CD14-positive monocyte (primary cell): ENCODE results near the gene TIGD2. TPM values are rescaled to one million over a fixed set of nuclear protein-coding genes. Genes with fewer than 3 reads are reported as not detected.

ENCODE experiments used
- DNase-seq, 3 donors: peaks; one replicate each; pipeline ENCODE4 v3.0.0-alpha.2; 2011 to 2022
- H2AFZ ChIP-seq: 2 replicates; pipeline ENCODE4 v1.6.0; 2012; ENCODE audit warnings: mild to moderate bottlenecking, low read depth, low read length, inconsistent platforms; ENCODE audit not compliant: insufficient read depth, poor library complexity, severe bottlenecking
- H3K27ac ChIP-seq, 2 donors: 1 replicate in 1 of 2; 2 replicates in 1 of 2; pipeline ENCODE4 v1.5.1; 2012 to 2013; ENCODE audit warnings: low read length in 2 of 2, control low read depth in 1 of 2, inconsistent platforms in 1 of 2, low read depth in 1 of 2, mild to moderate bottlenecking in 1 of 2
- H3K27me3 ChIP-seq, 2 donors: one replicate each; pipeline versions ENCODE4 v1.6.0 to v1.6.1; 2011 to 2013; ENCODE audit warnings: low read length in 2 of 2; ENCODE audit not compliant: control insufficient read depth in 2 of 2, insufficient read depth in 2 of 2
- H3K36me3 ChIP-seq, 2 donors: replicated peaks in 1 of 2; 1 replicate in 1 of 2; 2 replicates in 1 of 2; pipeline versions ENCODE4 v1.5.1 to v1.6.1; 2012 to 2013; ENCODE audit warnings: low read length in 2 of 2, control low read depth in 1 of 2, inconsistent platforms in 1 of 2, mild to moderate bottlenecking in 1 of 2; ENCODE audit not compliant: insufficient read depth in 2 of 2, control insufficient read depth in 1 of 2
- H3K4me1 ChIP-seq, 2 donors: 1 replicate in 1 of 2; 2 replicates in 1 of 2; pipeline versions ENCODE4 v1.5.1 to v1.6.1; 2012 to 2013; ENCODE audit warnings: low read length in 2 of 2, control low read depth in 1 of 2, inconsistent platforms in 1 of 2, mild to moderate bottlenecking in 1 of 2, moderate library complexity in 1 of 2; ENCODE audit not compliant: insufficient read depth in 2 of 2, control insufficient read depth in 1 of 2
- H3K4me2 ChIP-seq: replicated peaks from 2 replicates; pipeline ENCODE3; 2012; ENCODE audit warnings: low read length, moderate library complexity, mild to moderate bottlenecking; ENCODE audit not compliant: poor library complexity, severe bottlenecking; ENCODE audit errors: extremely low read depth
- H3K4me3 ChIP-seq, 3 experiments: fragments of 200-600 bp in 1 of 3; sonication (generic) in 1 of 3; replicated peaks in 1 of 3; 1 replicate in 2 of 3; 2 replicates in 1 of 3; pipeline ENCODE4 v1.5.1; 2011 to 2013; ENCODE audit warnings: low read length in 3 of 3, mild to moderate bottlenecking in 3 of 3, control low read depth in 2 of 3, low read depth in 2 of 3, inconsistent platforms in 1 of 3, moderate library complexity in 1 of 3
- H3K79me2 ChIP-seq: 2 replicates; pipeline ENCODE4 v1.6.0; 2012; ENCODE audit warnings: mild to moderate bottlenecking, control low read depth, inconsistent platforms, low read length, moderate library complexity; ENCODE audit not compliant: insufficient read depth
- H3K9ac ChIP-seq: 2 replicates; pipeline ENCODE4 v1.6.0; 2017; ENCODE audit warnings: low read length, mild to moderate bottlenecking; ENCODE audit not compliant: insufficient read depth, poor library complexity, severe bottlenecking
- H3K9me3 ChIP-seq, 2 donors: replicated peaks in 1 of 2; 1 replicate in 1 of 2; 2 replicates in 1 of 2; pipeline versions ENCODE4 v1.5.1 to v1.6.1; 2012 to 2013; ENCODE audit warnings: low read length in 2 of 2, control low read depth in 1 of 2; ENCODE audit not compliant: control insufficient read depth in 1 of 2, insufficient read depth in 1 of 2
- H4K20me1 ChIP-seq: 2 replicates; pipeline ENCODE4 v1.6.0; 2012; ENCODE audit warnings: mild to moderate bottlenecking, low read length, control low read depth, moderate library complexity; ENCODE audit not compliant: insufficient read depth
- H3K27ac Mint-ChIP-seq, 7 donors: one replicate each; pipeline ENCODE4 v1.8.0; 2020; ENCODE audit warnings: mild to moderate bottlenecking in 7 of 7, mixed read lengths in 7 of 7, moderate library complexity in 6 of 7, inconsistent platforms in 2 of 7
- H3K27me3 Mint-ChIP-seq, 3 donors: one replicate each; pipeline ENCODE4 v1.8.0; 2021 to 2022; ENCODE audit warnings: low read depth in 3 of 3, mild to moderate bottlenecking in 3 of 3, mixed read lengths in 3 of 3, moderate library complexity in 3 of 3, inconsistent platforms in 1 of 3
- H3K36me3 Mint-ChIP-seq, 2 donors: one replicate each; pipeline ENCODE4 v1.8.0; 2020; ENCODE audit warnings: mixed read lengths in 2 of 2, inconsistent platforms in 1 of 2, mild to moderate bottlenecking in 1 of 2
- H3K4me1 Mint-ChIP-seq: one replicate; pipeline ENCODE4 v1.8.0; 2020; ENCODE audit warnings: mild to moderate bottlenecking, mixed read lengths
- H3K4me3 Mint-ChIP-seq, 2 donors: one replicate each; pipeline ENCODE4 v1.8.0; 2020; ENCODE audit warnings: mild to moderate bottlenecking in 2 of 2, mixed read lengths in 2 of 2, moderate library complexity in 1 of 2
- H3K9me3 Mint-ChIP-seq, 7 donors: one replicate each; pipeline ENCODE4 v1.8.0; 2020 to 2022; ENCODE audit warnings: mixed read lengths in 7 of 7, mild to moderate bottlenecking in 6 of 7, moderate library complexity in 6 of 7, inconsistent platforms in 2 of 7
- CTCF ChIP-seq: fragments of 200-600 bp; IDR thresholded peaks from one replicate; pipeline ENCODE4 v1.8.0; 2022; ENCODE audit warnings: antibody characterized with exemption, mild to moderate bottlenecking
- WGBS: methylation state at CpG from one replicate; pipeline ENCODE4 v1.1.5; 2013; ENCODE audit warnings: missing lambda C conversion rate; ENCODE audit not compliant: insufficient coverage; 5-methylcytosine and 5-hydroxymethylcytosine counted together
- intact Hi-C, 2 donors: fragments of 100-400 bp; cut with micrococcal nuclease; formaldehyde crosslinking; loops; one replicate each; pipeline versions ENCODE4 v1.15.0 to v1.15.1; 2023
- polyA plus RNA-seq, 3 donors: library from polyadenylated mRNA; depleted of rRNA in 1 of 3; unstranded in 2 of 3; stranded (reverse) in 1 of 3; fragments of 300-500 nt in 2 of 3; fragments of >200 nt in 1 of 3; fragmentation: Illumina TruSeq in 2 of 3; gene quantifications; 1 replicate in 2 of 3; 2 replicates in 1 of 3; pipeline ENCODE4 v1.2.3, GENCODE V29; 2012 to 2021

The TIGD2 gene
- polyA plus RNA-seq, 3 donors, result 1.00 to 2.4 (median 2.1) TPM

- intact Hi-C loops, result no loop called here
- no peaks in the 10 kb centered on the region for H3K36me3 ChIP-seq
- no peaks in the 10 kb centered on the region for H3K27me3 ChIP-seq
- no CpG with 5 or more reads among the region's 3 CpGs for whole genome bisulfite sequencing
- Mint-ChIP-seq H3K27me3 (peaks cover 0 to 1% (median 0%) of the 10 kb centered on the region in 3 donors), H3K36me3 (no peaks in the 10 kb centered on the region), H3K9me3 (no peaks in the 10 kb centered on the region), H3K27ac (no peak overlapping the region), H3K4me3 (no peak overlapping the region), H3K4me1 (no peaks in the 10 kb centered on the region)
- H3K9me3 ChIP-seq, result no peaks in the 10 kb centered on the region
- no peak overlapping the region for H3K9ac ChIP-seq
- H4K20me1 ChIP-seq, result no peaks in the 10 kb centered on the region
- no peak for TF ChIP-seq CTCF
- H3K79me2 ChIP-seq, result no peaks in the 10 kb centered on the region
- no peak overlapping the region for H3K27ac ChIP-seq
- H2AFZ ChIP-seq, result no peak overlapping the region
- no peaks in the 10 kb centered on the region for H3K4me1 ChIP-seq
- no peak for DNase-seq
- no peak overlapping the region for H3K4me3 ChIP-seq
- no peak overlapping the region for H3K4me2 ChIP-seq
Observed at GRCh38 chr4:89136525-89136924, 25.2 kb downstream of the TIGD2 start.

- H3K27me3 Mint-ChIP-seq, result peaks cover 0 to 1% (median 0%) of the 10 kb centered on the region in 3 donors
- Histone ChIP-seq H3K4me3 (no peak overlapping the region), H3K9ac (no peak overlapping the region), H3K36me3 (no peaks in the 10 kb centered on the region), H2AFZ (no peak overlapping the region), H3K4me1 (no peaks in the 10 kb centered on the region), H3K4me2 (no peak overlapping the region), H4K20me1 (no peaks in the 10 kb centered on the region), H3K27ac (no peak overlapping the region), H3K27me3 (no peaks in the 10 kb centered on the region), H3K9me3 (no peaks in the 10 kb centered on the region), H3K79me2 (no peaks in the 10 kb centered on the region)
- no CpG with 5 or more reads among the region's 5 CpGs for WGBS
- intact Hi-C loops, result no loop called here
- H3K36me3 Mint-ChIP-seq, result no peaks in the 10 kb centered on the region
- no peak overlapping the region for H3K4me3 Mint-ChIP-seq
- H3K27ac Mint-ChIP-seq, result no peak overlapping the region
- no peaks in the 10 kb centered on the region for H3K9me3 Mint-ChIP-seq
- no peak for DNase-seq
- TF ChIP-seq CTCF, result no peak
- H3K4me1 Mint-ChIP-seq, result no peaks in the 10 kb centered on the region
Observed at GRCh38 chr4:89137231-89137630, 25.9 kb downstream of the TIGD2 start.
